ENCODE data around the gene SLIT1. TPM values are rescaled to one million over a fixed set of nuclear protein-coding genes. Genes with fewer than 3 reads are reported as not detected.

Gene SLIT1
- total RNA-seq, 1 donor: not detected

- no peak for DNase-seq (ENCODE audit: insufficient read length, low spot score, missing footprints)
Measured at GRCh38 chr10:96958071-96958470, 227.7 kb downstream of the SLIT1 start.

DNA sequence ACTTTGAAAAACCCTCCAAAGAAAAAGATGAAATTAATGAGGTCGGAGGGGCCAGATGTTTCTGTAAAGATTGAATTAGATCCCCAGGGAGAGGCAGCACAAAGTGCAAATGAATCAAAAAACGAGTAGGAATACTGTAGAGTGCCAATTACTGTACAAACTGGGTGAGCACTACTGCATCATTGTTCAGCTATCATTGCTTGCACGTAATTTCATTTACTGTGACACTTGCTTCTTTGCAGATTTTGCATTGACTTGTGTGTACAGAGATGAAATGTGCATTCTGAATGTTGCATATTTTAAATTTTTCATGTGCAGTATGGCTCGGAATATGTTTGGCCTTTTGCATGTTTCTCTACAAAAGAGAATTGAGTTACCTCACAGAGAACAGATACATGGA, 230.0 kb downstream of the SLIT1 start:
- peaks cover 16% of the 10 kb centered on the region for H3K4me1 ChIP-seq (ENCODE audit: insufficient read depth, low read length)
- no peaks in the 10 kb centered on the region for H3K9me3 ChIP-seq (ENCODE audit: low read depth, low read length)
- H3K36me3 ChIP-seq (ENCODE audit: insufficient read depth, low read length): peaks cover 16% of the 10 kb centered on the region
- DNase-seq (ENCODE audit: insufficient read length, low spot score, missing footprints): no peak
- TF ChIP-seq, protein P1, sequence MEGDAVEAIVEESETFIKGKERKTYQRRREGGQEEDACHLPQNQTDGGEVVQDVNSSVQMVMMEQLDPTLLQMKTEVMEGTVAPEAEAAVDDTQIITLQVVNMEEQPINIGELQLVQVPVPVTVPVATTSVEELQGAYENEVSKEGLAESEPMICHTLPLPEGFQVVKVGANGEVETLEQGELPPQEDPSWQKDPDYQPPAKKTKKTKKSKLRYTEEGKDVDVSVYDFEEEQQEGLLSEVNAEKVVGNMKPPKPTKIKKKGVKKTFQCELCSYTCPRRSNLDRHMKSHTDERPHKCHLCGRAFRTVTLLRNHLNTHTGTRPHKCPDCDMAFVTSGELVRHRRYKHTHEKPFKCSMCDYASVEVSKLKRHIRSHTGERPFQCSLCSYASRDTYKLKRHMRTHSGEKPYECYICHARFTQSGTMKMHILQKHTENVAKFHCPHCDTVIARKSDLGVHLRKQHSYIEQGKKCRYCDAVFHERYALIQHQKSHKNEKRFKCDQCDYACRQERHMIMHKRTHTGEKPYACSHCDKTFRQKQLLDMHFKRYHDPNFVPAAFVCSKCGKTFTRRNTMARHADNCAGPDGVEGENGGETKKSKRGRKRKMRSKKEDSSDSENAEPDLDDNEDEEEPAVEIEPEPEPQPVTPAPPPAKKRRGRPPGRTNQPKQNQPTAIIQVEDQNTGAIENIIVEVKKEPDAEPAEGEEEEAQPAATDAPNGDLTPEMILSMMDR (IDR thresholded peaks at IDR 0.05; ENCODE audit: extremely low read depth, low read depth, low read length): no peak
- no peaks in the 10 kb centered on the region for H3K27me3 ChIP-seq (ENCODE audit: insufficient read depth, low read length)
- no peak overlapping the region for H2AFZ ChIP-seq (ENCODE audit: low read length)
- no peak overlapping the region for H3K4me3 ChIP-seq (ENCODE audit: insufficient read depth, low read length)
- no peak overlapping the region for H3K4me2 ChIP-seq (ENCODE audit: insufficient read depth, low read length)
- no peak overlapping the region for H3K27ac ChIP-seq (ENCODE audit: low read depth, low read length)
- H3K79me2 ChIP-seq (ENCODE audit: insufficient read depth, low read length): peaks cover 17% of the 10 kb centered on the region
- H4K20me1 ChIP-seq (ENCODE audit: insufficient read depth, low read length): peaks cover 4% of the 10 kb centered on the region

More at GRCh38 chr10:96958071-96958470, 227.7 kb downstream of the SLIT1 start:
- Histone ChIP-seq H3K79me2 (ENCODE audit: insufficient read depth, low read length) (peaks cover 20% of the 10 kb centered on the region), H4K20me1 (ENCODE audit: insufficient read depth, low read length) (peaks cover 4% of the 10 kb centered on the region), H2AFZ (ENCODE audit: low read length) (no peak overlapping the region), H3K4me2 (ENCODE audit: insufficient read depth, low read length) (no peak overlapping the region), H3K9me3 (ENCODE audit: low read depth, low read length) (no peaks in the 10 kb centered on the region), H3K4me1 (ENCODE audit: insufficient read depth, low read length) (peaks cover 18% of the 10 kb centered on the region), H3K27me3 (ENCODE audit: insufficient read depth, low read length) (no peaks in the 10 kb centered on the region), H3K27ac (ENCODE audit: low read depth, low read length) (no peak overlapping the region), H3K4me3 (ENCODE audit: insufficient read depth, low read length) (no peak overlapping the region), H3K36me3 (ENCODE audit: insufficient read depth, low read length) (peaks cover 16% of the 10 kb centered on the region)
- TF ChIP-seq, protein P1 (IDR thresholded peaks at IDR 0.05; ENCODE audit: extremely low read depth, low read depth, low read length): no peak

DNA sequence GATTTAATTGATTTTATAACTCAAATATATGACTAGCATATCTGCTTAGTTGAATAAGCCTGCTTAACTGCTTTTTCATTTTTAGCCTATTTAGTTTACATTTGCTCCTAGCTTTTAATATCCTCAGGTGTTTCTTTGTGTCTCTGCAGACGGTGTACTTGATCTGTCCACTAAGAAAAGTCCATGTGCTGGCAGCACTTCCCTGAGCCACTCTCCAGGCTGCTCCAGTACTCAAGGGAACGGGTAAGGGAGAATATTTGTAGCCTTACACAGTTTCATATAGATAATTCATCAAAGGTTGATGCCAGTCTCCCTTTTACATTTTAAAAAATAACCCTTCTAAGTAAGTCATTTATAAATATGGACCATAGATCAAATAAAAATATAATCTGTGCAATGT, 233.8 kb downstream of the SLIT1 start:
- Histone ChIP-seq H3K79me2 (ENCODE audit: insufficient read depth, low read length) (peaks cover 17% of the 10 kb centered on the region), H4K20me1 (ENCODE audit: insufficient read depth, low read length) (no peaks in the 10 kb centered on the region), H3K27me3 (ENCODE audit: insufficient read depth, low read length) (no peaks in the 10 kb centered on the region)

GRCh38 chr10:96949039-96949683, 236.6 kb downstream of the SLIT1 start:
- Histone ChIP-seq H3K79me2 (ENCODE audit: insufficient read depth, low read length) (peaks cover 7% of the 10 kb centered on the region), H4K20me1 (ENCODE audit: insufficient read depth, low read length) (peaks cover 2% of the 10 kb centered on the region)

More for the DNA sequence above, 233.8 kb downstream of the SLIT1 start:
- Histone ChIP-seq H3K27ac (ENCODE audit: low read depth, low read length) (no peak overlapping the region), H3K4me2 (ENCODE audit: insufficient read depth, low read length) (no peak overlapping the region), H3K4me3 (ENCODE audit: insufficient read depth, low read length) (no peak overlapping the region), H3K36me3 (ENCODE audit: insufficient read depth, low read length) (peaks cover 22% of the 10 kb centered on the region), H3K4me1 (ENCODE audit: insufficient read depth, low read length) (no peaks in the 10 kb centered on the region), H3K9me3 (ENCODE audit: low read depth, low read length) (no peaks in the 10 kb centered on the region), H2AFZ (ENCODE audit: low read length) (no peak overlapping the region)
- TF ChIP-seq, protein P1 (IDR thresholded peaks at IDR 0.05; ENCODE audit: extremely low read depth, low read depth, low read length): no peak
- DNase-seq (ENCODE audit: insufficient read length, low spot score, missing footprints): no peak

More at GRCh38 chr10:96949039-96949683, 236.6 kb downstream of the SLIT1 start:
- H3K27ac ChIP-seq (ENCODE audit: low read depth, low read length): no peak overlapping the region
- H3K27me3 ChIP-seq (ENCODE audit: insufficient read depth, low read length): no peaks in the 10 kb centered on the region
- TF ChIP-seq, protein P1 (IDR thresholded peaks at IDR 0.05; ENCODE audit: extremely low read depth, low read depth, low read length): no peak
- H3K4me2 ChIP-seq (ENCODE audit: insufficient read depth, low read length): no peak overlapping the region
- no peaks in the 10 kb centered on the region for H3K9me3 ChIP-seq (ENCODE audit: low read depth, low read length)
- H3K4me3 ChIP-seq (ENCODE audit: insufficient read depth, low read length): no peak overlapping the region
- no peaks in the 10 kb centered on the region for H3K4me1 ChIP-seq (ENCODE audit: insufficient read depth, low read length)
- peaks cover 6% of the 10 kb centered on the region for H3K36me3 ChIP-seq (ENCODE audit: insufficient read depth, low read length)
- no peak overlapping the region for H2AFZ ChIP-seq (ENCODE audit: low read length)
- DNase-seq (ENCODE audit: insufficient read length, low spot score, missing footprints): no peak

Other genes starting within 250 kb of the SLIT1 start
- 7.7 and 8.7 TPM in 2 replicates for gene ARHGAP19, start 106.7 kb upstream of the SLIT1 start, total RNA-seq
- gene FRAT1, start 133.3 kb upstream of the SLIT1 start, total RNA-seq: 3.3 and 3.8 TPM in 2 replicates
- gene FRAT2, start 148.8 kb upstream of the SLIT1 start, total RNA-seq: 8.0 and 9.4 TPM in 2 replicates
- gene RRP12, start 215.4 kb upstream of the SLIT1 start, total RNA-seq: 15.0 and 15.9 TPM in 2 replicates
- gene PGAM1, start 240.2 kb upstream of the SLIT1 start, total RNA-seq: 256 and 330 TPM in 2 replicates

Data from osteoblast (primary cell).